Liver (tissue), 9 donors: ENCODE data around the gene TNS3. TPM values are rescaled to one million over a fixed set of nuclear protein-coding genes. Genes with fewer than 3 reads are reported as not detected.

Experiments used
- DNase-seq: peaks from one replicate; pipeline ENCODE4 v3.0.0-alpha.2; 2017; ENCODE audit warnings: low spot score
- H3K27ac ChIP-seq, 2 donors: one replicate each; pipeline ENCODE4 v1.7.0; 2013; ENCODE audit warnings: inconsistent platforms in 2 of 2, low read length in 2 of 2, control low read depth in 1 of 2, low read depth in 1 of 2, mild to moderate bottlenecking in 1 of 2
- H3K27me3 ChIP-seq, 4 donors: one replicate each; pipeline versions ENCODE4 v1.6.1 to v1.7.0; 2013; ENCODE audit warnings: low read length in 3 of 4, inconsistent platforms in 1 of 4, mild to moderate bottlenecking in 1 of 4, moderate library complexity in 1 of 4; ENCODE audit not compliant: control insufficient read depth in 4 of 4, insufficient read depth in 4 of 4
- H3K36me3 ChIP-seq, 4 donors: one replicate each; pipeline versions ENCODE4 v1.6.1 to v1.7.0; 2013; ENCODE audit warnings: low read length in 3 of 4, mild to moderate bottlenecking in 3 of 4, low read depth in 1 of 4, moderate library complexity in 1 of 4; ENCODE audit not compliant: control insufficient read depth in 4 of 4, insufficient read depth in 3 of 4
- H3K4me1 ChIP-seq, 4 donors: one replicate each; pipeline versions ENCODE4 v1.6.1 to v1.7.0; 2013; ENCODE audit warnings: low read length in 3 of 4, mild to moderate bottlenecking in 3 of 4, moderate library complexity in 1 of 4; ENCODE audit not compliant: control insufficient read depth in 4 of 4, insufficient read depth in 4 of 4
- H3K4me3 ChIP-seq, 3 donors: one replicate each; pipeline versions ENCODE4 v1.6.1 to v1.7.0; 2013; ENCODE audit warnings: low read length in 3 of 3, control low read depth in 1 of 3, low read depth in 1 of 3, mild to moderate bottlenecking in 1 of 3
- H3K9ac ChIP-seq, 2 donors: one replicate each; pipeline ENCODE4 v1.7.0; 2013; ENCODE audit warnings: low read length in 2 of 2, mild to moderate bottlenecking in 2 of 2, moderate library complexity in 2 of 2, control low read depth in 1 of 2, low read depth in 1 of 2
- H3K9me3 ChIP-seq, 4 donors: one replicate each; pipeline versions ENCODE4 v1.6.1 to v1.7.0; 2013; ENCODE audit warnings: low read length in 3 of 4; ENCODE audit not compliant: control insufficient read depth in 4 of 4
- EGR1 ChIP-seq, 2 donors: IDR thresholded peaks; 2 replicates each; pipeline ENCODE4 v1.6.1; 2016 to 2018; ENCODE audit warnings: antibody characterized with exemption in 2 of 2, low read depth in 2 of 2
- FOXA1 ChIP-seq: IDR thresholded peaks from 2 replicates; pipeline ENCODE4 v1.6.1; 2016; ENCODE audit warnings: antibody characterized with exemption
- FOXA2 ChIP-seq: IDR thresholded peaks from 2 replicates; pipeline ENCODE4 v1.6.1; 2016; ENCODE audit warnings: antibody characterized with exemption
- GABPA ChIP-seq, 2 donors: IDR thresholded peaks in 1 of 2; conservative IDR thresholded peaks in 1 of 2; 2 replicates each; pipeline ENCODE4 v1.6.1; 2016; ENCODE audit warnings: antibody characterized with exemption in 2 of 2, mild to moderate bottlenecking in 1 of 2, moderate library complexity in 1 of 2
- HNF4A ChIP-seq, 2 donors: conservative IDR thresholded peaks; 2 replicates each; pipeline ENCODE4 v1.6.1; 2016; ENCODE audit warnings: antibody characterized with exemption in 2 of 2, mild to moderate bottlenecking in 2 of 2
- HNF4G ChIP-seq: IDR thresholded peaks from 2 replicates; pipeline ENCODE4 v1.6.1; 2016; ENCODE audit warnings: antibody characterized with exemption
- JUND ChIP-seq, 2 donors: IDR thresholded peaks; 2 replicates each; pipeline ENCODE4 v1.6.1; 2016; ENCODE audit warnings: antibody characterized with exemption in 2 of 2
- NR2F2 ChIP-seq: IDR thresholded peaks from 2 replicates; pipeline ENCODE4 v1.6.1; 2016; ENCODE audit warnings: antibody characterized with exemption
- RAD21 ChIP-seq, 2 donors: IDR thresholded peaks; 2 replicates each; pipeline ENCODE4 v1.6.1; 2016; ENCODE audit warnings: antibody characterized with exemption in 2 of 2, mild to moderate bottlenecking in 2 of 2
- REST ChIP-seq: IDR thresholded peaks from 2 replicates; pipeline ENCODE4 v1.6.1; 2016; ENCODE audit warnings: antibody characterized with exemption, mild to moderate bottlenecking
- RXRA ChIP-seq, 2 donors: IDR thresholded peaks; 2 replicates each; pipeline ENCODE4 v1.6.1; 2017 to 2018; ENCODE audit warnings: antibody characterized with exemption in 2 of 2, mild to moderate bottlenecking in 1 of 2
- SP1 ChIP-seq: IDR thresholded peaks from 2 replicates; pipeline ENCODE4 v1.6.1; 2018; ENCODE audit warnings: antibody characterized with exemption, mild to moderate bottlenecking
- TAF1 ChIP-seq: conservative IDR thresholded peaks from 2 replicates; pipeline ENCODE4 v1.6.1; 2016; ENCODE audit warnings: antibody characterized with exemption, mild to moderate bottlenecking
- WGBS: extraction: QIAGEN DNeasy Blood & Tissue Kit; methylation state at CpG from one replicate; pipeline ENCODE4 v1.1.7; 2013; 5-methylcytosine and 5-hydroxymethylcytosine counted together
- polyA plus RNA-seq, 2 donors: library from polyadenylated mRNA; stranded (reverse) in 1 of 2; unstranded in 1 of 2; fragments of 200-250 nt in 1 of 2; fragments of >200 nt in 1 of 2; fragmentation: Nextera tagmentation in 1 of 2; extraction: Ambion mirVana in 1 of 2; gene quantifications; one replicate each; pipeline versions ENCODE4 v1.2.1 to v1.2.3, GENCODE V29; 2013 to 2015
- total RNA-seq, 2 donors: library from RNA; depleted of rRNA; stranded (reverse); fragments of >200 nt; gene quantifications; one replicate each; pipeline ENCODE4 v1.2.3, GENCODE V29; 2014
- TF ChIP-seq, protein P1 (sequence below): fragments of 150-350 bp; IDR thresholded peaks from 2 replicates; pipeline ENCODE4 v1.5.1; 2017; ENCODE audit warnings: improper control_type of control experiment, low read depth, low read length; ENCODE audit not compliant: missing input control
- TF ChIP-seq, protein P2 (sequence below): IDR thresholded peaks from 2 replicates; pipeline ENCODE4 v1.6.1; 2016; ENCODE audit warnings: antibody characterized with exemption
- TF ChIP-seq, protein P3 (sequence below): IDR thresholded peaks from 2 replicates; pipeline ENCODE4 v1.6.1; 2016; ENCODE audit warnings: antibody characterized with exemption
- donor health status: healthy.
- donor health status: healthy.
- donor health status: healthy.
- donor health status: healthy.
- donor health status: healthy.

The TNS3 gene
- total and polyA plus RNA-seq, 4 donors: 16.8 to 100 (median 29.5) TPM

- Histone ChIP-seq H3K4me3 (no peak overlapping the region), H3K9me3 (no peaks in the 10 kb centered on the region), H3K27me3 (no peaks in the 10 kb centered on the region), H3K27ac (peak overlapping the region; percentile 14 to 33), H3K4me1 (peaks cover 6 to 31% (median 21%) of the 10 kb centered on the region in 4 donors), H3K9ac (peak overlapping the region in 1 of 2 donors; percentile 23), H3K36me3 (peaks cover 12 to 44% (median 28%) of the 10 kb centered on the region in 4 donors)
- TF ChIP-seq RXRA (IDR thresholded peaks at IDR 0.05) (no peak), HNF4G (no peak), SP1 (no peak), NR2F2 (no peak), REST (no peak), EGR1 (IDR thresholded peaks at IDR 0.05; ENCODE audit: low read depth in 2 of 2) (no peak), FOXA2 (no peak), RAD21 (IDR thresholded peaks at IDR 0.05) (no peak)
- TF ChIP-seq, protein P1, sequence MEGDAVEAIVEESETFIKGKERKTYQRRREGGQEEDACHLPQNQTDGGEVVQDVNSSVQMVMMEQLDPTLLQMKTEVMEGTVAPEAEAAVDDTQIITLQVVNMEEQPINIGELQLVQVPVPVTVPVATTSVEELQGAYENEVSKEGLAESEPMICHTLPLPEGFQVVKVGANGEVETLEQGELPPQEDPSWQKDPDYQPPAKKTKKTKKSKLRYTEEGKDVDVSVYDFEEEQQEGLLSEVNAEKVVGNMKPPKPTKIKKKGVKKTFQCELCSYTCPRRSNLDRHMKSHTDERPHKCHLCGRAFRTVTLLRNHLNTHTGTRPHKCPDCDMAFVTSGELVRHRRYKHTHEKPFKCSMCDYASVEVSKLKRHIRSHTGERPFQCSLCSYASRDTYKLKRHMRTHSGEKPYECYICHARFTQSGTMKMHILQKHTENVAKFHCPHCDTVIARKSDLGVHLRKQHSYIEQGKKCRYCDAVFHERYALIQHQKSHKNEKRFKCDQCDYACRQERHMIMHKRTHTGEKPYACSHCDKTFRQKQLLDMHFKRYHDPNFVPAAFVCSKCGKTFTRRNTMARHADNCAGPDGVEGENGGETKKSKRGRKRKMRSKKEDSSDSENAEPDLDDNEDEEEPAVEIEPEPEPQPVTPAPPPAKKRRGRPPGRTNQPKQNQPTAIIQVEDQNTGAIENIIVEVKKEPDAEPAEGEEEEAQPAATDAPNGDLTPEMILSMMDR: no peak
- WGBS: 37% methylated on average over 8 of the region's 8 CpGs
- DNase-seq: no peak
Measured at GRCh38 chr7:47405286-47405904, 176.5 kb downstream of the TNS3 start.

- H3K27ac ChIP-seq: no peak overlapping the region
- H3K27me3 ChIP-seq: no peaks in the 10 kb centered on the region
- H3K4me1 ChIP-seq: peaks cover 6 to 31% (median 21%) of the 10 kb centered on the region in 4 donors
- WGBS: 86% methylated on average over 3 of the region's 3 CpGs
- H3K9ac ChIP-seq: no peak overlapping the region
- TF ChIP-seq, protein P2, sequence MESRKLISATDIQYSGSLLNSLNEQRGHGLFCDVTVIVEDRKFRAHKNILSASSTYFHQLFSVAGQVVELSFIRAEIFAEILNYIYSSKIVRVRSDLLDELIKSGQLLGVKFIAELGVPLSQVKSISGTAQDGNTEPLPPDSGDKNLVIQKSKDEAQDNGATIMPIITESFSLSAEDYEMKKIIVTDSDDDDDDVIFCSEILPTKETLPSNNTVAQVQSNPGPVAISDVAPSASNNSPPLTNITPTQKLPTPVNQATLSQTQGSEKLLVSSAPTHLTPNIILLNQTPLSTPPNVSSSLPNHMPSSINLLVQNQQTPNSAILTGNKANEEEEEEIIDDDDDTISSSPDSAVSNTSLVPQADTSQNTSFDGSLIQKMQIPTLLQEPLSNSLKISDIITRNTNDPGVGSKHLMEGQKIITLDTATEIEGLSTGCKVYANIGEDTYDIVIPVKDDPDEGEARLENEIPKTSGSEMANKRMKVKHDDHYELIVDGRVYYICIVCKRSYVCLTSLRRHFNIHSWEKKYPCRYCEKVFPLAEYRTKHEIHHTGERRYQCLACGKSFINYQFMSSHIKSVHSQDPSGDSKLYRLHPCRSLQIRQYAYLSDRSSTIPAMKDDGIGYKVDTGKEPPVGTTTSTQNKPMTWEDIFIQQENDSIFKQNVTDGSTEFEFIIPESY: no peak
- no peak for TF ChIP-seq GABPA (IDR thresholded peaks at IDR 0.05 in 1 of 2, conservative IDR thresholded peaks at IDR 0.05 in 1 of 2)
- no peak for TF ChIP-seq HNF4A (conservative IDR thresholded peaks at IDR 0.05)
- TF ChIP-seq EGR1 (IDR thresholded peaks at IDR 0.05; ENCODE audit: low read depth in 2 of 2): no peak
- no peak for TF ChIP-seq RXRA (IDR thresholded peaks at IDR 0.05)
- no peak for TF ChIP-seq RAD21 (IDR thresholded peaks at IDR 0.05)
- no peak for TF ChIP-seq FOXA1
- no peak for TF ChIP-seq JUND (IDR thresholded peaks at IDR 0.05)
- no peak for TF ChIP-seq TAF1
- TF ChIP-seq, protein P3, sequence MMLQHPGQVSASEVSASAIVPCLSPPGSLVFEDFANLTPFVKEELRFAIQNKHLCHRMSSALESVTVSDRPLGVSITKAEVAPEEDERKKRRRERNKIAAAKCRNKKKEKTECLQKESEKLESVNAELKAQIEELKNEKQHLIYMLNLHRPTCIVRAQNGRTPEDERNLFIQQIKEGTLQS: no peak
- no peak for TF ChIP-seq REST
- TF ChIP-seq SP1: no peak
- TF ChIP-seq NR2F2: no peak
- TF ChIP-seq, protein P1: no peak
- no peaks in the 10 kb centered on the region for H3K9me3 ChIP-seq
- DNase-seq: no peak
- no peak overlapping the region for H3K4me3 ChIP-seq
- H3K36me3 ChIP-seq: peaks cover 11 to 49% (median 26%) of the 10 kb centered on the region in 4 donors
Measured at GRCh38 chr7:47404010-47404409, 177.9 kb downstream of the TNS3 start.
